Keratinocyte (primary cell): ENCODE data around the gene ARID3C.

Experiments used
- CTCF ChIP-seq, 3 experiments: IDR thresholded peaks in 1 of 3; conservative IDR thresholded peaks in 1 of 3; optimal IDR thresholded peaks in 1 of 3; 2 replicates in 2 of 3; 3 replicates in 1 of 3; pipeline versions ENCODE3 to v1.5.1; 2011; ENCODE audit warnings: low read length in 3 of 3, mild to moderate bottlenecking in 3 of 3, moderate library complexity in 2 of 3, control low read depth in 1 of 3, inconsistent platforms in 1 of 3; ENCODE audit not compliant: insufficient read depth in 2 of 3; ENCODE audit errors: extremely low read depth in 1 of 3
- EZH2 ChIP-seq: IDR thresholded peaks from one replicate; pipeline ENCODE4 v1.6.1; 2012; ENCODE audit warnings: inconsistent platforms, mild to moderate bottlenecking, low read length, moderate library complexity

DNA sequence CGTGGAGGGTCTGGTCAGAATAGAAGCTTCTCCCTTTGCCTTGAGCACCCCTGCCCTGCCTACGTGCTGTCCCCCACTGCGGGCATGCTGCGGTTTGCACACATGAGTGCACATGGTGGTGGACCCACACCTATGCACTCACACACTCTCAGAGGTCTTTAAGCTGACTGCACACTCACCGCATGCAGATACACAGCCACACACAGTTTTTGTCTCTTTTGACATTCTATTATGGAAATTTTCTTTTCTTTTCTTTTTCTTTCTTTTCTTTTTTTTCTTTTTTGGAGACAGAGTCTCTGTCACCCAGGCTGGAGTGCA, 584 bp upstream of the ARID3C start:
- TF ChIP-seq CTCF (optimal IDR thresholded peaks at IDR 0.05 in 1 of 3, IDR thresholded peaks at IDR 0.05 in 1 of 3, conservative IDR thresholded peaks at IDR 0.05 in 1 of 3; ENCODE audit: extremely low read depth in 1 of 3, insufficient read depth in 2 of 3, low read length in 3 of 3), result no peak
- TF ChIP-seq EZH2, result peak; percentile 43
